HG03103 (cell line): ENCODE results near the gene CIB1.

Experiments
- ATAC-seq: cut with Tn5 transposase; IDR thresholded peaks from one replicate; pipeline ENCODE4 v1.9.1; 2021; ENCODE audit warnings: low read depth; ENCODE audit not compliant: unreplicated experiment

Gene CIB1

GRCh38 chr15:90219421-90220141 is 14.2 kb downstream of the CIB1 start:
- ATAC-seq: no peak

GRCh38 chr15:90217671-90218394 is 15.9 kb downstream of the CIB1 start:
- ATAC-seq: no peak

DNA sequence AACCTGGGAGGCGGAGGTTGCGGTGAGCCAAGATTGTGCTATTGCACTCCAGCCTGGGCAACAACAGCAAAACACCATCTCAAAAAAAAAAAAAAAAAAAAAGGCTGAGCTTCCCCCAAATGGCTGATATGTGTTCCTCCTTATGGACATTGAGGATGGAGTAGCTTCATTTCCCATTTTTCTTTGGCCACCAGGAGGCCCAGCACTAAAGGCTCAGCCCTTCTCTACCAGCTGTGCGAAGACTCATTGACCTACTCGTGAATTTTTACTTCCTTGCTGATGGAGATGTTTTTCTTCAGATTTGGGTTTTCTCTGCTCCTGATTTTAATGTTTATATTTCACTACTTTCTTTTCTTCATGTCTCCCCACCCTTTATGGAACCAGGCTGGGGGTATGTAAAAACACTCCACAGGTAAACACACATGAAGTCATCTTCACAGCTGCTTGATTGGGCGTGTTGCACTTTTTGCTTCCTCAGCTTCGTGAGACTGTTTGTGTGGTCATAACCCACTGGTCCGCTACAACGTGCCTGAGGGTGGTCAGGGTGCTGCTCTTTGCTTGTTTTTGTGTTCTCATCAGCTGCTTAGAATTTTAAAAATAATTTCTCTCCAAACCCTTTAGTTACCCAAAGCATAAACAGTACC is 19.1 kb downstream of the CIB1 start:
- no peak for ATAC-seq

DNA sequence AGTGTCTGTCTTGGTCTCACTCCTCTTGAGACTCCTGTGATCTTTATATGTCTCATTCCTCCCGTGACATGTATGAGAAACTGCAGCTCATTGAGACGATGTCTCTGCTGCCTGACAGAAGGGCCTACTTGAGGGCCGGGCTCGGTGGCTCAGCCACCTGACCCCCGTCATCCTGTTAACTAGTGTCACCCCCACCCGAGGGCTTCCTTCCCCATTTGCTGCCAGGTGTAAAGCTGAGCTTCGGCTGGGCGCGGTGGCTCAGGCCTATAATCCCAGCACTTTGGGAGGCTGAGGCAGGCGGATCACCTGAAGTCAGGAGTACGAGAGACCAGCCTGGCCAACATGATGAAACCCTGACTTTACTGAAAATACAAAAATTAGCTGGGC is 19.9 kb downstream of the CIB1 start:
- no peak for ATAC-seq

DNA sequence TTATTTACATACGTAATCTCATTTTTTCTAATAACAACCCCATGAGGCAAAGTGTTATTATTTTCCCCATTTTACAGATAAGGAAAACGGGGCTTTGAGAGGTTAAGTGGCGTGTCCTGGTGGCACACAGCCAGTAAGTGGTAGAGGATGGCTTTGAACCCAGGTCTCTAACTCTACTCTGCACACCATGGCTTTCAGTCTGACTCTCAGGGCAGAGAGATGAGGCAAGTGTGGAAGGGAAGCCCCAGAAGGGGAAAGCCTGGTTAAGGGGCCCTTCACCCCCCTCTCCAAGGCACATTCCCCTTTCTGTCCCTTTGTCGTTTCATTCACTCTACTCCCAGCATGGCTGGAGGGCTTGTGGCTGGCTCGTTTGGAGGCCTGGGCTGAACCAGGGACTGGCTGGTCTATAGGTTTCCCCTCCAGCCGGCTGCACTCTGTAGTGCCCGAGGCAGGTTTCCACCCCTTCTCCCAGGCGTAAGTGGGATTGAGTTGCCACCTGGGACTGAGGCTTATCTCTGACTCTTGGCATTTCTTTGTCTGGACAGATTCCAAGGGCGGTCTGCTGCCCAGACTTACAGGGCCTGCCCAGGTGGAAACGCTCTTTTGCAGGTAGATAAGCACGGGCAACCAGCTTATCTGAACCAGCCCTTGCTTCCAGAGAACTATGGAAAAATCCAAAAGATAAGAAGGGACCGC is 20.5 kb downstream of the CIB1 start:
- ATAC-seq: no peak

GRCh38 chr15:90212221-90213098 is 21.3 kb downstream of the CIB1 start:
- ATAC-seq: no peak

GRCh38 chr15:90211440-90212143 is 22.1 kb downstream of the CIB1 start:
- no peak for ATAC-seq

DNA sequence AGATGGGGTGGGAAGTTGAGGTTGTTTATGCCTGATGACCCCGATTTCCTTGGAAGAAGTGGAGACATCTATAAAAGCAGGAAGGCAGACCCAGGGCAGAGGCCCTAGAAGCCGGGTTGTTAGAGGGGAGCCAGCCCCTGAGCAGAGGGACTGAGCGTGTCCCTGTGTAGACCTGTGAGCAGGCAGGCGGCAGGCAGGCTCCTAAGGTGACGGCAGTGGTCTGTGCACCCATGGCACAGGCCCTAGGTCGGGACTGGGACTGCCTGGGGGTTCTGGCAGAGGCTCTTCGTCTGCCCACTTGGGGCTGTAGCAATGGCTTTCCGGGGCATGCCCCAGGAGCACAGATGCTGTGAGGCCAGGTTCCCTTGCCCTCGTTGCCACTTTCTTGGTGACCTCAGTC is 22.7 kb downstream of the CIB1 start:
- no peak for ATAC-seq

GRCh38 chr15:90210593-90210992 is 23.1 kb downstream of the CIB1 start:
- no peak for ATAC-seq

GRCh38 chr15:90209591-90209990 is 24.1 kb downstream of the CIB1 start:
- no peak for ATAC-seq

DNA sequence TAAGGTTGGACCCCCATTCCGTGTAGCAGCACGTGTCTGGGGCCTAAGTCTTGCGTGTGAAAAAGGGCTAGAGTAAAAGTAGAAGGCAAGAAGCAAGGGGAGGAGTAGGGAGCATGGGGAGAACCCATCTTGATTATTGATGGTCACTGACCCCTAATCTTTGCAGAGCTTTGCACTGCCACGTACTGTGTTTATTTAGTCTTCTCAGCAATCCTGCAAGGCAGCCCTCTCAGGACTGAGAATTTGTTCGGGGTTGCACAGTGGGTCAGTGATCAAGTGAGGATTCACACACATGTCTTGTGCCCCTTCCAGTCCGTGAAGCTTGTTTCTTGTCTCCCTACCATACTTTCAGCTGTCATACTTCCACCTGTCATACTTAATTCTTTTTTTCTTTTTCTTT is 25.4 kb downstream of the CIB1 start:
- ATAC-seq: no peak

GRCh38 chr15:90207252-90207651 is 26.5 kb downstream of the CIB1 start:
- no peak for ATAC-seq

GRCh38 chr15:90205886-90206285 is 27.9 kb downstream of the CIB1 start:
- no peak for ATAC-seq

- no peak for ATAC-seq
Measured at GRCh38 chr15:90205050-90205848, 28.5 kb downstream of the CIB1 start.

GRCh38 chr15:90203922-90204321 is 29.8 kb downstream of the CIB1 start:
- no peak for ATAC-seq

- no peak for ATAC-seq
Measured at GRCh38 chr15:90203473-90203872, 30.3 kb downstream of the CIB1 start.

GRCh38 chr15:90202929-90203328 is 30.8 kb downstream of the CIB1 start:
- ATAC-seq: no peak

DNA sequence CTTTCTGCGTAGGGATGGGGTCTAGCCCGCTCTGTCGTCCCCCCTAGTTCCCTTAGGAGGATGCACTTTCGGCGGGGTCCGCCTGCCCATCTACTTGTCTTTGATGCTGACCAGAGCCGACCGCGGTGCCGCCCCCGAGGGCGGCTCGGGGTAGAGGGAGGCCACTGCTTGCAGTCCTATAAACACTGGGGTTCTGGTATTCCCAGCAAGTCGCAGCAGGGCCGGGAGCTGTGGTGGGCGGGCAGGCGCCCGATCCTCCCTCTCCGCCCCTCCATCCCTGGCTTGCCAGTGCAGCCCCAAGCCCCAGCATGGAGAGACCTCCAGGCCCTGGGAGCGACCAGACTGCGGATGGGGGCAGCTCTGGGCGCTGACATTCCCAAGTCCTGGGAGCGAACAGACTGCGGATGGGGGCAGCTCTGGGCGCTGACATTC is 31.8 kb downstream of the CIB1 start:
- ATAC-seq: no peak
